Panc1 (cell line): ENCODE data around the gene TAC3.

ENCODE experiments used
- POLR2AphosphoS5 ChIP-seq: IDR thresholded peaks from 2 replicates; pipeline ENCODE4 v1.6.1; 2012; ENCODE audit warnings: mild to moderate bottlenecking, low read depth, low read length, moderate library complexity
- REST ChIP-seq, 2 experiments: IDR thresholded peaks; 2 replicates each; pipeline ENCODE4 v1.6.1; 2011 to 2012; ENCODE audit warnings: low read depth in 2 of 2, control low read depth in 1 of 2, low read length in 1 of 2, mild to moderate bottlenecking in 1 of 2, moderate library complexity in 1 of 2; ENCODE audit not compliant: insufficient read depth in 1 of 2
- SIN3A ChIP-seq: IDR thresholded peaks from 2 replicates; pipeline ENCODE4 v1.6.1; 2012; ENCODE audit warnings: low read depth, mild to moderate bottlenecking, low read length, moderate library complexity, borderline replicate concordance; ENCODE audit not compliant: insufficient read depth
- TCF7L2 ChIP-seq: IDR thresholded peaks from 2 replicates; pipeline ENCODE4 v1.6.1; 2011; ENCODE audit warnings: mild to moderate bottlenecking, low read depth, low read length, inconsistent platforms
- TF ChIP-seq, protein P1 (sequence below): fragments of 450-650 bp; IDR thresholded peaks from 2 replicates; pipeline ENCODE4 v1.5.1; 2017; ENCODE audit warnings: mild to moderate bottlenecking

- TF ChIP-seq SIN3A (no peak), POLR2AphosphoS5 (no peak), REST (IDR thresholded peaks at IDR 0.05; ENCODE audit: insufficient read depth in 1 of 2, low read depth in 2 of 2, low read length in 1 of 2) (no peak), TCF7L2 (no peak)
- TF ChIP-seq, protein P1, sequence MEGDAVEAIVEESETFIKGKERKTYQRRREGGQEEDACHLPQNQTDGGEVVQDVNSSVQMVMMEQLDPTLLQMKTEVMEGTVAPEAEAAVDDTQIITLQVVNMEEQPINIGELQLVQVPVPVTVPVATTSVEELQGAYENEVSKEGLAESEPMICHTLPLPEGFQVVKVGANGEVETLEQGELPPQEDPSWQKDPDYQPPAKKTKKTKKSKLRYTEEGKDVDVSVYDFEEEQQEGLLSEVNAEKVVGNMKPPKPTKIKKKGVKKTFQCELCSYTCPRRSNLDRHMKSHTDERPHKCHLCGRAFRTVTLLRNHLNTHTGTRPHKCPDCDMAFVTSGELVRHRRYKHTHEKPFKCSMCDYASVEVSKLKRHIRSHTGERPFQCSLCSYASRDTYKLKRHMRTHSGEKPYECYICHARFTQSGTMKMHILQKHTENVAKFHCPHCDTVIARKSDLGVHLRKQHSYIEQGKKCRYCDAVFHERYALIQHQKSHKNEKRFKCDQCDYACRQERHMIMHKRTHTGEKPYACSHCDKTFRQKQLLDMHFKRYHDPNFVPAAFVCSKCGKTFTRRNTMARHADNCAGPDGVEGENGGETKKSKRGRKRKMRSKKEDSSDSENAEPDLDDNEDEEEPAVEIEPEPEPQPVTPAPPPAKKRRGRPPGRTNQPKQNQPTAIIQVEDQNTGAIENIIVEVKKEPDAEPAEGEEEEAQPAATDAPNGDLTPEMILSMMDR = no peak
Measured at GRCh38 chr12:56989861-56990610, 26.3 kb downstream of the TAC3 start.
